ENCODE results near the gene GPRIN3.
"Not testable (repeated sequence)": the region's sequence is repeated elsewhere in the genome, so short reads cannot be mapped to it uniquely, and the experiment has no call there.

The GPRIN3 gene

GRCh38 chr4:89314291-89314690, 6.7 kb upstream of the GPRIN3 start:
- DNase-seq (ENCODE audit: extremely low read depth in 1 of 2, low read depth in 1 of 2) = no peak

DNA sequence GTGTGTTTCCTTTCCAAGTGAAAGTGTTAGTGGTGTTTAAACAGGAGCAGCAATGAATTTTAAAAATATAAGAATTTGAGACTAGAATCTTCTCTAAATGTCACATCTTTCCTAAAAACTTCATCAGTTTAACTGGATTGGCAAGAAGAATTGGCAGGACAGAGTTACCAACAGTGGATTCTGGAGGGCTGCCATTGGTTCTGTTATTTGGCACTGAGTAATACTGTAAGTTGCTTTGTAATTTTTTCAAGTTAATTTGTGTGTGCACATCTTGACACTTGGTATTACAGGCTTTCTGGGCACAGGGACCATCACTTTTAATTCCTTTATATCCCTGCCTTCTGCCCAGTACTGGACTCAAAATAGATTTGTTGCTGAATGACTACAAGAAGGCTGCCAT, 4.5 kb upstream of the GPRIN3 start:
- DNase-seq (ENCODE audit: extremely low read depth in 1 of 2, low read depth in 1 of 2) = no peak

GRCh38 chr4:89311433-89311832, 3.8 kb upstream of the GPRIN3 start:
- DNase-seq (ENCODE audit: extremely low read depth in 1 of 2, low read depth in 1 of 2) = no peak

DNA sequence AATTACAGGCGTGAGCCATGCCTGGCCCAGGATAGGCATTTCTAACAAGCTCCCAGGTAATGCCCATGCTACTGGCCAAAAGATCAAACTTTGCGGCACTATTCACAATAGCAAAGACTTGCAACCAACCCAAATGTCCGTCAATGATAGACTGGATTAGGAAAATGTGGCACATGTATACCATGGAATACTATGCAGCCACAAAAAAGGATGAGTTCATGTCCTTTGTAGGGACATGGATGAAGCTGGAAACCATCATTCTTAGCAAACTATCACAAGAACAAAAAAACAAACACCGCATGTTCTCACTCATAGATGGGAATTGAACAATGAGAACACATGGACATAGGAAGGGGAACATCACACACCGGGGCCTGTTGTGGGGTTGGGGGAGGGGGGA, 1.6 kb upstream of the GPRIN3 start:
- not testable (repeated sequence) for DNase-seq (ENCODE audit: extremely low read depth in 1 of 2, low read depth in 1 of 2)

DNA sequence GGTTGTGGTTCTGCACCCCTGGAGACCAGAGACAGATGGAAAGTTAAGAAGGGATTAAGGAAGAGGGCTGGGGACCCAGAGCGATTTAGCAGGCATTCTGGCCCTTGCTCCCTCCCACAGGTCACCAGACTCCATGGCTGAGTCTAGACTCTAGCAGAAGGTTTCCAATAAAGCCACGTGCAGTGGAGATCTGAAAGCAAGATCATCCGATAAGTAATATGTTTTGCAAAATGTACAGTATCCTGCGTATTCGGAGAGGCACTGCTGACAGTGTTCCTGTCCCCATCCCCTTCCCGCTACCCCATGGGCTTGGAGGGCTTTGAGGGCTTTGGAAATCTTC, 531 bp upstream of the GPRIN3 start:
- DNase-seq (ENCODE audit: extremely low read depth in 1 of 2, low read depth in 1 of 2) = no peak

DNA sequence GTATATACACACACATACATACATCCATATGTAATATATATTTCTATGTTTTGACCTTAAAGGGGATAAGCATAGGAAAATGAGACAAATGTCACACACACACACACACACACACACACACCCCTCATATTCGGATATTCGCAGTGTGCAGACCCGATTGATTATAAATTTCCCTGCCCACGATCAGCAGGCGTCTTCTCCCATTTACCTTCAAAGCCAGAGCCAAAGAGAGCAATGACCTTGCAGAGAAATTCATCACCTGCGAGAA, 488 bp downstream of the GPRIN3 start:
- no peak for DNase-seq (ENCODE audit: extremely low read depth in 1 of 2, low read depth in 1 of 2)

DNA sequence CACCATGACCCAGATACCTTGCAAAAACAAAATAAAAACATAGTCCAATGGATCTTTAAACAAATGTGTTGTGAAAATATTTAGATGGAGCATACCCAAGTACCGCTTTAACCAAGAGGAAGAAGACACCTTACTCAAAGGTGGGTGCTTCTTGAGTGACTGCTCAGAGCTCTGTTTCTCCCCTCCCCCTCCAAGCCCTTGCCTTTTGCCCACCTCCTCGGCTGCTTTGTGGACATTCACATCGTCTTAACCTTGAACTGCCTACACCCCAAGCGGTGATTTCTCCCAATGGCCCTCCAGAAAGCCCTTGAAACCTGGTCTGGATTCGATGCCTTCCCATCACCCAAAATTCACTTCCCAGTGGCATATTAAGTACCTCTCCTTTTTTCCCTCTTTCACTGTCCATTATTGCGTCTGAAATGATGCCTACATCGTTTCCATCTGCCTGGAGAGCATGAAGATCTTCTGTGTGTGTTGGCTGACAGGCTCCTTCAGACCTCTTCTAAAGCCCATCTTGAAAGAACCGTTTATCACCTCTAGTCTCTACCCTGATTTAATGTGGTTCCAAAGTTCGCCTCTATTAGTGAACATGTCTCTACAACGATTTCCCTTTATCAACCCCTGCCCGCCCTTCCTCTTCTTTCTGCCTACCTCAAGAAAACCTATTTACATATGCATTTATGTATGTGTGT, 968 bp downstream of the GPRIN3 start:
- no peak for DNase-seq (ENCODE audit: extremely low read depth in 1 of 2, low read depth in 1 of 2)

DNA sequence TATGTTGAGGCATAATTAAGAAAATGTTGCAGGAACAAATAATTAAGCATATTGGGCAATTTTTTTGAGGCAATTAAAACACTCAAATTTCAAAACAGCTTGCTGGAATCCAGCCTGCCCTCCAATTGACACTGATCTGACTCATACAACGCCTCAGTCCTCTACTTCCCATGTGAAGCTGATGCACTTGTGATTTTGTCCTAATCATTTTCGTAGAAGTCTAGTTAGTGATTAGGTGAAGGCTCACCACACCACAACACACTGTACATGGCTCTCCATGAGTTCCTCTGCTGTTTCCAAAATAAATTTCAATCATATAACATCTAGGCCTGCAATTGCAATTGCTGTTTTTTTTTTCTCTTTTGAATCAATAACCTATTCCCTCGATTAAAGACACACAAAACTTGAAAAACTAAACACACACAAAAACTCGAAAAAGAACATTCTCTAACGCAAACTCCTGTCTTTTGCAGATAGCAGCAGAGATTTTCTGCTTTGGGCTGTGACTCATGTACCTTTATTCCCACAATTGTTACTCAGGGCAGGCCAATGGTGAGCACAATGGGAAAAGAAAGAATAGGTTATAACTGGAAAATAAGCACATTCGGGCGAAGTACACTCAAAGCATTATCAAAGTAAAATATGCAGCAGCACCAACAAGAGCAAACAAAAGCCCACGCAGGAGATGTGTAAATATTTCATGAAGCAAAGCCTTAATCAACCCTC, 1.7 kb downstream of the GPRIN3 start:
- DNase-seq (ENCODE audit: extremely low read depth in 1 of 2, low read depth in 1 of 2) = no peak

DNA sequence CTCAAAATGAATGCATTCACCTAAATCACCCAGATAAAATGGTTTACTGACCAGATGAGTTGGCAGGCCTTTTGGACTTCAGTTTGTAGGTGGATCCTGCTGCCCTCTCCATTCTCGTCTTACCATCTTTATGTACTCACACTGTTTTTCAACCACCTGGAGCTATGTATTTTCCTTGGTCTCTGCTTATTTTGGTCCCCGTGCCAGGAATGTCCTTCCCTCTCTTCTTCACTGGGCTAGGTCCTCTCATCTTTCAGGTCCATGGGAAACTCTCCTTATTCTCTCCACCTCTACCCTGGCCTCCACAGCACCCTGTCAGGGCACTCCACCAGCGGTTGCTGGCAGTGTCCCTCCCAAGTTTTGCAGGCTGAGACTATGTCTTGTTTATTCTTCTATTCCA, 2.6 kb downstream of the GPRIN3 start:
- DNase-seq (ENCODE audit: extremely low read depth in 1 of 2, low read depth in 1 of 2) = no peak

GRCh38 chr4:89303814-89304388, 3.7 kb downstream of the GPRIN3 start:
- no peak for DNase-seq (ENCODE audit: extremely low read depth in 1 of 2, low read depth in 1 of 2)

GRCh38 chr4:89303177-89303576, 4.4 kb downstream of the GPRIN3 start:
- DNase-seq (ENCODE audit: extremely low read depth in 1 of 2, low read depth in 1 of 2) = no peak

- DNase-seq (ENCODE audit: extremely low read depth in 1 of 2, low read depth in 1 of 2) = no peak
These were observed 5.7 kb downstream of the GPRIN3 start for GRCh38 chr4:89301902-89302301.

- DNase-seq (ENCODE audit: extremely low read depth in 1 of 2, low read depth in 1 of 2) = no peak
These were observed 6.6 kb downstream of the GPRIN3 start for GRCh38 chr4:89301003-89301402.

GRCh38 chr4:89300499-89300898, 7.1 kb downstream of the GPRIN3 start:
- DNase-seq (ENCODE audit: extremely low read depth in 1 of 2, low read depth in 1 of 2) = no peak

- no peak for DNase-seq (ENCODE audit: extremely low read depth in 1 of 2, low read depth in 1 of 2)
These were observed 7.5 kb downstream of the GPRIN3 start for GRCh38 chr4:89300060-89300459.

DNA sequence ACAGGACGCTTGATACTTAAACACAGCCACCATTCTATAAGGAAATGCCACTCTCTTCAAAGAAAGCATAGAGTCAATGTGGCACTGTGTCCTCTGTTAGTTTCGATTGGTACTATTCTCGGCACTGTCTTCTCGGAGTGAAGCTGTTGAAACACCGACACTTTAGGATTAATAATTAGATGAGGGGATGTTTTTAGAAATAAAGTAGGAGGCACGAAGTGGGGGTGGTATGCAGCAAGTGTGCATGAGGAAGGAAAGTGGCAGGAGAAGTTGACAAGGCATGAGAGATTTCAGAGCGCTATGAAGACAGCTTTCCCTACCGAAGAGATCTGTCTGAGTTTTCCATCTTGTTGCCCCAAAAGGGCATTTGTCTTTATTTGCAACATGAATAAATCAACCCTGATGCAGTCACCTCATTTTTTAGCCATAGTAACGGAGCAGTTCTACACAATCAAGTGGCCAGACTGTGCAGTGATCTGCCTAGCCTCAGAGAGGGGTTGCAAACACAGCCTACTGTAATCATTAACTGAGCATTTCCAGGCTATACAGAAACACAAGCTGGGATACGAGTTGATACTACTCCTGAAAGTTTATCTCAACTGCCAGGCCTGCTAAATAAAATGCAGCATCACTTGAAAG, 8.3 kb downstream of the GPRIN3 start:
- no peak for DNase-seq (ENCODE audit: extremely low read depth in 1 of 2, low read depth in 1 of 2)

DNA sequence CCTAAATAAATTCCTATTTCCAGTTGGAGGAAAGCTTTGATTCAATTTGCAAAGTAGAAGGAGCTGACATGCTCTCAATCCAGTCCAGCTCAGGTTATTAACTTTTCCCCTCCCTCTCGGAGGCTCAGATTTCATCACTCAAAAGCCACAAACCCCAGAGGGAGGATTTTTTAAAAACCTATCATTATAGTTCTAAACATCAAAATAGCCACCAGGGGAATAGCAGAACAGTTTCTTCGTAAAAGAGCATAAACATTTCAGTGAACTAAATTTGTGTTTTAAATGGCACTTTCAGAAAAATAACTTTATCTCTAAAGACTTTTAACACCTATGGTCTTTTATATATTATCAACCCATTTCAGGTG, 8.8 kb downstream of the GPRIN3 start:
- no peak for DNase-seq (ENCODE audit: extremely low read depth in 1 of 2, low read depth in 1 of 2)

DNA sequence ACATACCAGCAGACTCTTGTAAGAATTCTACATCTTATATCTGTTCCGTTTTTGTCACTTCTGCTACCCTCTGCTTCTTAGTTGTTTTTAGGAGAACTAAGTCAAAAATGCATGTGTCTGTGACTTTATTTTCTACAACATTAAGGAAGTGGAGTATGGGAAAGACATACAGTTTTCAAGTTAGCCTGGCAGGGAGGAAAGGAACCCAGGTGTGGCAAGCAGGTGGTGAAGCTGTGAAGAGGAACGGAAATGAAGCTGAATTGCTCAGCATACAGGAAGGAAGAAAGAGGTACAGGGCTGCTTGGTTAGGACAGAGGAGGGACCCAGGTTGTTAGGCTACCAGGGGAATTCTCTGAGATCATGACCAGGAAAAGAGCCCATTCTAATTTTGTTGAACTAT, 9.4 kb downstream of the GPRIN3 start:
- DNase-seq (ENCODE audit: extremely low read depth in 1 of 2, low read depth in 1 of 2) = no peak

- no peak for DNase-seq (ENCODE audit: extremely low read depth in 1 of 2, low read depth in 1 of 2)
These were observed 10.7 kb downstream of the GPRIN3 start for GRCh38 chr4:89296896-89297295.

GRCh38 chr4:89296399-89296798, 11.2 kb downstream of the GPRIN3 start:
- no peak for DNase-seq (ENCODE audit: extremely low read depth in 1 of 2, low read depth in 1 of 2)

DNA sequence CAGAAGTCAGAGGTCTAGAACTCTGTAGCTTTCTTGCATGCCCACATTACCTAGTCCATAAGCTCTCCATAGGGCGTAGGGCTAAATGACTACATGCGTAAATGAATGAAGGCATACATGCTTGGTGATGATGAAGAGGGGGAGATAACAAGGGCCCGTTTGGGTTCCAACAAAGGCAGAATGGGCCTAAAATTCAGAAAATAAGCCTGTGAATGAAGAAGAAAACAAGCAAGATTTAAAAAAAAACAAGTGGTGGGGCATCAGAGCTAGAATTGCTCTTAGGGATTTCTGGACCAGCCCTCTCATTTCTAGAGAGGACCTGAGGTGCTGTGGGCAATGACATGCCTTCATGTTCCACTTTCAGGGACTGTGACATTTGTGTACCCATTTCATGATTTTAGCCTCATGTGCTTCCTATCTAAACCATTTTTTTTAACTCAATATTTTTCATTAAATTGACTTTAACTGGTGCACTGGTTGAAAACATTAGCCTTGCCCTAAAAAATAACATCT, 12.1 kb downstream of the GPRIN3 start:
- no peak for DNase-seq (ENCODE audit: extremely low read depth in 1 of 2, low read depth in 1 of 2)
